OCI-LY7 (cell line): ENCODE measurements around the gene MYH11.

Experiments used
- EZH2phosphoT487 ChIP-seq: fragments of 200-600 bp; sonication (generic); IDR thresholded peaks from 2 replicates; pipeline ENCODE4 v1.6.1; 2018; ENCODE audit warnings: low read depth, borderline replicate concordance, mild to moderate bottlenecking, mixed run types, antibody characterized with exemption, low read length, moderate library complexity, mixed read lengths
- TF ChIP-seq, protein P1 (sequence below): fragments of 200-600 bp; sonication (generic); conservative IDR thresholded peaks from 2 replicates; pipeline ENCODE4 v1.5.1; 2014; ENCODE audit warnings: mild to moderate bottlenecking, antibody characterized with exemption, low read length, moderate library complexity, mixed read lengths

- TF ChIP-seq, protein P1, sequence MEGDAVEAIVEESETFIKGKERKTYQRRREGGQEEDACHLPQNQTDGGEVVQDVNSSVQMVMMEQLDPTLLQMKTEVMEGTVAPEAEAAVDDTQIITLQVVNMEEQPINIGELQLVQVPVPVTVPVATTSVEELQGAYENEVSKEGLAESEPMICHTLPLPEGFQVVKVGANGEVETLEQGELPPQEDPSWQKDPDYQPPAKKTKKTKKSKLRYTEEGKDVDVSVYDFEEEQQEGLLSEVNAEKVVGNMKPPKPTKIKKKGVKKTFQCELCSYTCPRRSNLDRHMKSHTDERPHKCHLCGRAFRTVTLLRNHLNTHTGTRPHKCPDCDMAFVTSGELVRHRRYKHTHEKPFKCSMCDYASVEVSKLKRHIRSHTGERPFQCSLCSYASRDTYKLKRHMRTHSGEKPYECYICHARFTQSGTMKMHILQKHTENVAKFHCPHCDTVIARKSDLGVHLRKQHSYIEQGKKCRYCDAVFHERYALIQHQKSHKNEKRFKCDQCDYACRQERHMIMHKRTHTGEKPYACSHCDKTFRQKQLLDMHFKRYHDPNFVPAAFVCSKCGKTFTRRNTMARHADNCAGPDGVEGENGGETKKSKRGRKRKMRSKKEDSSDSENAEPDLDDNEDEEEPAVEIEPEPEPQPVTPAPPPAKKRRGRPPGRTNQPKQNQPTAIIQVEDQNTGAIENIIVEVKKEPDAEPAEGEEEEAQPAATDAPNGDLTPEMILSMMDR: no peak
- TF ChIP-seq EZH2phosphoT487: no peak
Observed at GRCh38 chr16:15779664-15780351, 77.0 kb downstream of the MYH11 start.
